NCI-H2227 (cell line): ENCODE measurements around the gene TXNRD1.
"Not testable (repeated sequence)": the region's sequence is repeated elsewhere in the genome, so short reads cannot be mapped to it uniquely, and the experiment has no call there.

Experiments
- DNase-seq: peaks from one replicate; lab custom pipeline; 2025; ENCODE audit not compliant: unreplicated experiment; lab: John Stamatoyannopoulos, UW

Gene TXNRD1

GRCh38 chr12:104360983-104361707, 145.6 kb downstream of the TXNRD1 start:
- DNase-seq: no peak

- DNase-seq: no peak
Observed at GRCh38 chr12:104365921-104366410, 150.4 kb downstream of the TXNRD1 start.

GRCh38 chr12:104369708-104370107, 154.1 kb downstream of the TXNRD1 start:
- DNase-seq: no peak

- no peak for DNase-seq
Observed at GRCh38 chr12:104371043-104371870, 155.7 kb downstream of the TXNRD1 start.

- no peak for DNase-seq
Observed at GRCh38 chr12:104372061-104372720, 156.6 kb downstream of the TXNRD1 start.

GRCh38 chr12:104372721-104373335, 157.2 kb downstream of the TXNRD1 start:
- no peak for DNase-seq

GRCh38 chr12:104374071-104374470, 158.5 kb downstream of the TXNRD1 start:
- no peak for DNase-seq

- no peak for DNase-seq
Observed at GRCh38 chr12:104374806-104375205, 159.2 kb downstream of the TXNRD1 start.

- no peak for DNase-seq
Observed at GRCh38 chr12:104375775-104376174, 160.2 kb downstream of the TXNRD1 start.

- peak; percentile 10 for DNase-seq
Observed at GRCh38 chr12:104376650-104377513, 161.3 kb downstream of the TXNRD1 start.

- DNase-seq: no peak
Observed at GRCh38 chr12:104377514-104377812, 161.9 kb downstream of the TXNRD1 start.

GRCh38 chr12:104378427-104378826, 162.8 kb downstream of the TXNRD1 start:
- no peak for DNase-seq

- DNase-seq: no peak
Observed at GRCh38 chr12:104381341-104381730, 165.8 kb downstream of the TXNRD1 start.

GRCh38 chr12:104381731-104382480, 166.3 kb downstream of the TXNRD1 start:
- DNase-seq: peak; percentile 90

- no peak for DNase-seq
Observed at GRCh38 chr12:104384141-104384880, 168.7 kb downstream of the TXNRD1 start.

- DNase-seq: no peak
Observed at GRCh38 chr12:104385510-104385909, 169.9 kb downstream of the TXNRD1 start.

- DNase-seq: no peak
Observed at GRCh38 chr12:104386461-104386860, 170.9 kb downstream of the TXNRD1 start.

- peak; percentile 66 for DNase-seq
Observed at GRCh38 chr12:104387190-104387589, 171.6 kb downstream of the TXNRD1 start.

GRCh38 chr12:104394086-104394485, 178.5 kb downstream of the TXNRD1 start:
- not testable (repeated sequence) for DNase-seq
